Peyer's patch (tissue), 4 donors: ENCODE results near the gene TMEM117.

Source experiments
- CTCF ChIP-seq, 6 experiments: fragments of 450-650 bp in 4 of 6; fragments of 200-600 bp in 2 of 6; sonication (generic) in 1 of 6; IDR thresholded peaks; one replicate each; pipeline ENCODE4 v1.5.1; 2017 to 2019; ENCODE audit warnings: antibody characterized with exemption in 6 of 6, mild to moderate bottlenecking in 3 of 6, moderate library complexity in 1 of 6
- POLR2A ChIP-seq, 2 donors: fragments of 450-650 bp; IDR thresholded peaks; one replicate each; pipeline ENCODE4 v1.5.1; 2017; ENCODE audit warnings: antibody characterized with exemption in 2 of 2, mild to moderate bottlenecking in 2 of 2, moderate library complexity in 2 of 2

GRCh38 chr12:44286821-44287505 is 451.1 kb downstream of the TMEM117 start:
- no peak for TF ChIP-seq CTCF (IDR thresholded peaks at IDR 0.05)
- no peak for TF ChIP-seq POLR2A (IDR thresholded peaks at IDR 0.05)
